ENCODE measurements around the gene CEPT1.
A peak's percentile ranks its signal among the peaks of the same experiment; 100 is the strongest.
"Not testable (repeated sequence)": the region's sequence is repeated elsewhere in the genome, so short reads cannot be mapped to it uniquely, and the experiment has no call there.

DNA sequence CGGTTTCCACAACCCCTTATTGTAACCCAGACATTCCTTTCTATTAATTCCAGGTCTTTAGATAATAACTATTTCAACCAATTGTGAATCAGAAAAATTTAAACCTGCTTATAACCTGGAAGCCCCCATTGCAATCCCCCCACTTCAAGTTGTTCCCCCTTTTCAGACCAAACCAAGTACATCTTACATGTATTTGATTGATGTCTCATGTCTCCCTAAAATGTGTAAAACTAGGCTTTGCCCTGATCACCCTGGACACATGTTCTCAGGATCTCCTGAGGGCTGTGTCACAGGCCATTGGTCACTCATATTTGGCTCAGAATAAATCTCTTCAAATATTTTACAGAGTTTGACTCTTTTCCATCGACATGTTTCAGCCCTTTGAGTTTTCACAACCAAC is 75.3 kb downstream of the CEPT1 start:
- TF ChIP-seq TAF1, POLR2A, POU2F2 (IDR thresholded peaks at IDR 0.05; ENCODE audit: low read depth, low read length): not testable (repeated sequence)
- peak; percentile 20; the same call in 1 of the 2 replicates for TF ChIP-seq POLR2AphosphoS5 (IDR thresholded peaks at IDR 0.05; ENCODE audit: low read depth, low read length)

All from GM12891 (cell line).